Osteoblast (primary cell): ENCODE measurements around the gene ABCG4. TPM values are rescaled to one million over a fixed set of nuclear protein-coding genes. Genes with fewer than 3 reads are reported as not detected.
A peak's percentile ranks its signal among the peaks of the same experiment; 100 is the strongest.
"Not testable (repeated sequence)": the region's sequence is repeated elsewhere in the genome, so short reads cannot be mapped to it uniquely, and the experiment has no call there.

ENCODE experiments used
- DNase-seq: peaks from one replicate; pipeline ENCODE4 v3.0.0; 2011; ENCODE audit warnings: low spot score, mixed read lengths; ENCODE audit not compliant: insufficient read length; ENCODE audit errors: missing footprints
- H2AFZ ChIP-seq: 2 replicates; pipeline ENCODE4 v1.6.0; 2011; ENCODE audit warnings: mild to moderate bottlenecking, low read length
- H3K27ac ChIP-seq: 2 replicates; pipeline ENCODE4 v1.5.1; 2011; ENCODE audit warnings: mild to moderate bottlenecking, low read depth, low read length, moderate library complexity
- H3K27me3 ChIP-seq: 2 replicates; pipeline ENCODE4 v1.6.0; 2012; ENCODE audit warnings: mild to moderate bottlenecking, control low read depth, inconsistent platforms, low read length, moderate library complexity; ENCODE audit not compliant: insufficient read depth
- H3K36me3 ChIP-seq: 2 replicates; pipeline ENCODE4 v1.5.1; 2011; ENCODE audit warnings: mild to moderate bottlenecking, low read length, control low read depth, moderate library complexity; ENCODE audit not compliant: insufficient read depth
- H3K4me1 ChIP-seq: 2 replicates; pipeline ENCODE4 v1.5.1; 2011; ENCODE audit warnings: mild to moderate bottlenecking, low read length, control low read depth, moderate library complexity; ENCODE audit not compliant: insufficient read depth
- H3K4me2 ChIP-seq: 2 replicates; pipeline ENCODE4 v1.6.0; 2011; ENCODE audit warnings: mild to moderate bottlenecking, low read length; ENCODE audit not compliant: insufficient read depth
- H3K4me3 ChIP-seq: fragments of 200-600 bp; sonication (generic); 3 replicates; pipeline ENCODE4 v1.5.1; 2012; ENCODE audit warnings: mild to moderate bottlenecking, low read length, inconsistent platforms; ENCODE audit not compliant: insufficient read depth
- H3K79me2 ChIP-seq: 2 replicates; pipeline ENCODE4 v1.6.0; 2012; ENCODE audit warnings: mild to moderate bottlenecking, low read length, control low read depth, inconsistent platforms; ENCODE audit not compliant: insufficient read depth
- H3K9me3 ChIP-seq: 2 replicates; pipeline ENCODE4 v1.5.1; 2011; ENCODE audit warnings: low read depth, low read length, control low read depth
- H4K20me1 ChIP-seq: 2 replicates; pipeline ENCODE4 v1.6.0; 2012; ENCODE audit warnings: mild to moderate bottlenecking, low read length, control low read depth; ENCODE audit not compliant: insufficient read depth
- total RNA-seq: library from RNA; depleted of rRNA; stranded (reverse); fragments of >200 nt; gene quantifications from 2 replicates; pipeline ENCODE4 v1.2.3, GENCODE V29; 2012
- TF ChIP-seq, protein P1 (sequence below): IDR thresholded peaks from 2 replicates; pipeline ENCODE4 v1.5.1; 2011; ENCODE audit warnings: mild to moderate bottlenecking, low read depth, low read length, moderate library complexity; ENCODE audit errors: extremely low read depth

ABCG4 gene
- total RNA-seq, 1 donor: not detected

DNA sequence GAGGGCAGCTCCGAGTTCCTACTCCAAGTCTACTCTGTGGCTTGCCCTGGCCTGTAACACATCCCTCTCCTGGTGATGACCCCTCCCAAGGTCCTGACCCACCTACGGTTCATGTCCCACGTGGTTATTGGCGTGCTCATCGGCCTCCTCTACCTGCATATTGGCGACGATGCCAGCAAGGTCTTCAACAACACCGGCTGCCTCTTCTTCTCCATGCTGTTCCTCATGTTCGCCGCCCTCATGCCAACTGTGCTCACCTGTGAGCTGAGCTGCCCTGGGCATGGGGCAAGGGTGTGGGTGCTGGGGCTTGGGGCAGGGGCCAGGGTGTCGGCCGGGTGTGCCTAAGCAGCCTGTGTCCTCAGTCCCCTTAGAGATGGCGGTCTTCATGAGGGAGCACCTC lies 9.6 kb downstream of the ABCG4 start:
- H3K4me1 ChIP-seq: no peaks in the 10 kb centered on the region

DNA sequence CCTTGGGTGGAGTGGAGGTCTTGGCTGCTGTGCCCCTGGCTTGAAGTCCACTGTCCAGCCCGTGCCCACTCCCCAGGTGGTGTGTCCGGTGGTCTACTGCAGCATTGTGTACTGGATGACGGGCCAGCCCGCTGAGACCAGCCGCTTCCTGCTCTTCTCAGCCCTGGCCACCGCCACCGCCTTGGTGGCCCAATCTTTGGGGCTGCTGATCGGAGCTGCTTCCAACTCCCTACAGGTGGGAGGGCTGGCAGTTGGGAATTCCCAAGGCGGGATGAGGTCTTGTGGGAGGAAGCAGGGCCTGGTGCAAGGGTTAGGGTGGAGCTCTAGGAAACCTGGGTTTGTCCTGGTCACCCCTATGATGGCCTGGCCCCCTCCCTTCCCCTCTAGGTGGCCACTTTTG lies 11.3 kb downstream of the ABCG4 start:
- peak; percentile 41 for DNase-seq
- Histone ChIP-seq H3K79me2 (no peaks in the 10 kb centered on the region), H3K27ac (no peak overlapping the region), H3K4me3 (no peak overlapping the region), H3K36me3 (no peaks in the 10 kb centered on the region), H2AFZ (no peak overlapping the region), H3K9me3 (no peaks in the 10 kb centered on the region), H3K27me3 (peaks cover 6% of the 10 kb centered on the region), H3K4me2 (no peak overlapping the region), H3K4me1 (no peaks in the 10 kb centered on the region), H4K20me1 (no peaks in the 10 kb centered on the region)
- TF ChIP-seq, protein P1, sequence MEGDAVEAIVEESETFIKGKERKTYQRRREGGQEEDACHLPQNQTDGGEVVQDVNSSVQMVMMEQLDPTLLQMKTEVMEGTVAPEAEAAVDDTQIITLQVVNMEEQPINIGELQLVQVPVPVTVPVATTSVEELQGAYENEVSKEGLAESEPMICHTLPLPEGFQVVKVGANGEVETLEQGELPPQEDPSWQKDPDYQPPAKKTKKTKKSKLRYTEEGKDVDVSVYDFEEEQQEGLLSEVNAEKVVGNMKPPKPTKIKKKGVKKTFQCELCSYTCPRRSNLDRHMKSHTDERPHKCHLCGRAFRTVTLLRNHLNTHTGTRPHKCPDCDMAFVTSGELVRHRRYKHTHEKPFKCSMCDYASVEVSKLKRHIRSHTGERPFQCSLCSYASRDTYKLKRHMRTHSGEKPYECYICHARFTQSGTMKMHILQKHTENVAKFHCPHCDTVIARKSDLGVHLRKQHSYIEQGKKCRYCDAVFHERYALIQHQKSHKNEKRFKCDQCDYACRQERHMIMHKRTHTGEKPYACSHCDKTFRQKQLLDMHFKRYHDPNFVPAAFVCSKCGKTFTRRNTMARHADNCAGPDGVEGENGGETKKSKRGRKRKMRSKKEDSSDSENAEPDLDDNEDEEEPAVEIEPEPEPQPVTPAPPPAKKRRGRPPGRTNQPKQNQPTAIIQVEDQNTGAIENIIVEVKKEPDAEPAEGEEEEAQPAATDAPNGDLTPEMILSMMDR: no peak

More for the DNA sequence above, 9.6 kb downstream of the ABCG4 start:
- H2AFZ ChIP-seq: no peak overlapping the region
- no peaks in the 10 kb centered on the region for H3K36me3 ChIP-seq
- no peak overlapping the region for H3K27ac ChIP-seq
- TF ChIP-seq, protein P1: no peak
- H3K4me3 ChIP-seq: no peak overlapping the region
- H3K79me2 ChIP-seq: no peaks in the 10 kb centered on the region
- H3K4me2 ChIP-seq: no peak overlapping the region
- DNase-seq: peak; percentile 59
- peaks cover 15% of the 10 kb centered on the region for H3K27me3 ChIP-seq
- H3K9me3 ChIP-seq: no peaks in the 10 kb centered on the region
- no peaks in the 10 kb centered on the region for H4K20me1 ChIP-seq

DNA sequence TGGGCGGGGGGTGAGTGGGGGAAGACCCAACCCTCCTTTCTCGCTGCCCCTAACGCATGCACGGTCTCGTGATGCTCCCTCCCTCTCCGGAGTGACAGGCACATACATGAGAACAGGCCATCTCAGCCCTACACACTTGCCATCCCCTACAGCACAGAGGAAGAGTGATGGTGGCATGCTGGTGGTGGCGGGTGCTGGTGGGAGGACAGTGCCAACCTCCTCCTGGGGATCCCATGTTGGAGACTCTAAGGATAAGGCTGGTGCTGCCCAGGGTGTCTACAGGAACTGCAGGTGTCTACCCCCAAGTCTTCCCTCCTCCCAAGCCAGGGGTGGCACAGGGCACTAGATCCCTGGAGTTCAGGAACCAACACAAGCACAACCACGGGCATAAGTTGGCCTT lies 13.0 kb downstream of the ABCG4 start:
- Histone ChIP-seq H4K20me1 (no peaks in the 10 kb centered on the region), H3K4me2 (no peak overlapping the region), H3K27ac (no peak overlapping the region), H3K4me1 (peaks cover 4% of the 10 kb centered on the region), H2AFZ (no peak overlapping the region), H3K79me2 (no peaks in the 10 kb centered on the region), H3K36me3 (no peaks in the 10 kb centered on the region), H3K27me3 (no peaks in the 10 kb centered on the region), H3K9me3 (no peaks in the 10 kb centered on the region), H3K4me3 (no peak overlapping the region)
- DNase-seq: peak; percentile 66
- TF ChIP-seq, protein P1: no peak

DNA sequence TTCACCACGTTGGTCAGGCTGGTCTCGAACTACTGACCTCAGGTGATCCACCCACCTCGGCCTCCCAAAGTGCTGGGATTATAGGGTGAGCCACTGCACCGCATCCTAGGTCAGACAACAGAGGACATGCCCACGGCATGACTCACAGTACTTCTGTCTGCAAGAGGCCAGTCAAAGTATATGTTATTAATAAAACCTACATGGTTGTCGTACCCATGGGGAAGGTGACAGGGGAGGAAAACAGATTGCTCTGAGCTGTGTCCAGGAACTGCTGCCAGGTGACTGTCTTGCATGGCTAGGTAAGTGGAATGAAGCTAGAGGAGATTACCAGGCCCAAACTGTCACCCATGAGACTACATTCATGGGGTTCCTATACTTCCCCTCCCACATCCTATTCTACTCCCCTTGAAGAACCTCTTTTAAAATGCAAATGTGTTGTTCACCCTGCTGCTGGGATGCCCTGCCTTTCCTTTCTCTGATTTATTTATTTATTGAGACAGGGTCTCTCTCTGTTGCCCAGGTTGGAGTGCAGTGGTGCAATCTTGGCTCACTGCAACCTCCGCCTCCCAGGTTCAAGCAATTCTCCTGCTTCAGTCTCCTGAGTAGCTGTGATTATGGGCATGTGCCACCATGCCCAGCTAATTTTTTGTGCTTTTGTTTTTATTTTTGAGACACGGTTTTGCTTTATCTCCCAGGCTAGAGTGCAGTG lies 17.7 kb downstream of the ABCG4 start:
- Histone ChIP-seq H3K79me2 (peaks cover 3% of the 10 kb centered on the region), H3K27ac (no peak overlapping the region), H2AFZ (no peak overlapping the region), H3K4me3 (no peak overlapping the region), H3K9me3 (no peaks in the 10 kb centered on the region), H3K4me2 (no peak overlapping the region), H3K36me3 (no peaks in the 10 kb centered on the region), H3K4me1 (peaks cover 9% of the 10 kb centered on the region), H3K27me3 (no peaks in the 10 kb centered on the region), H4K20me1 (no peaks in the 10 kb centered on the region)
- TF ChIP-seq, protein P1: no peak
- peak; percentile 93 for DNase-seq

DNA sequence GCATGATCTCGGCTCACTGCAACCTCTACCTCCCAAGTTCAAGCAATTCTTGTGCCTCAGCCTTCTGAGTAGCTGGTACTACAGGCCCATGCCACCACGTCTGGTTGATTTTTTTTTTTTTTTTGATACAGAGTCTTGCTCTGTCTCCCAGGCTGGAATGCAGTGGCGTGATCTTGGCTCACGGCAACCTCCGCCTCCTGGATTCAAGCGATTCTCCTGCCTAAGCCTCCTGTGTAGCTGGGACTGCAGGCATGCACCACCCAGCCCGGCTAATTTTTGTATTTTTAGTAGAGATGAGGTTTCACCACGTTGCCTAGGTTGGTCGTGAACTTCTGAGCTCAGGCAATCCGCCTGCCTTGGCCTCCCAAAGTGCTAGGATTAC lies 18.2 kb downstream of the ABCG4 start:
- not testable (repeated sequence) for H3K79me2 ChIP-seq, H3K9me3 ChIP-seq, H3K4me2 ChIP-seq, H3K4me1 ChIP-seq, DNase-seq, H3K36me3 ChIP-seq, H3K27ac ChIP-seq, H4K20me1 ChIP-seq, H3K27me3 ChIP-seq, H3K4me3 ChIP-seq, H2AFZ ChIP-seq
